Peyer's patch (tissue), 4 donors: ENCODE data around the gene P2RX7.

Experiments
- CTCF ChIP-seq, 6 experiments: fragments of 450-650 bp in 4 of 6; fragments of 200-600 bp in 2 of 6; sonication (generic) in 1 of 6; IDR thresholded peaks; one replicate each; pipeline ENCODE4 v1.5.1; 2017 to 2019; ENCODE audit warnings: antibody characterized with exemption in 6 of 6, mild to moderate bottlenecking in 3 of 6, moderate library complexity in 1 of 6
- POLR2A ChIP-seq, 2 donors: fragments of 450-650 bp; IDR thresholded peaks; one replicate each; pipeline ENCODE4 v1.5.1; 2017; ENCODE audit warnings: antibody characterized with exemption in 2 of 2, mild to moderate bottlenecking in 2 of 2, moderate library complexity in 2 of 2

GRCh38 chr12:121209221-121209620, 76.5 kb downstream of the P2RX7 start:
- TF ChIP-seq CTCF (IDR thresholded peaks at IDR 0.05) (no peak), POLR2A (IDR thresholded peaks at IDR 0.05) (no peak)
